GM21367 (cell line): ENCODE measurements around the gene TDP1.

Experiments used
- ATAC-seq: cut with Tn5 transposase; IDR thresholded peaks from one replicate; pipeline ENCODE4 v1.9.1; 2021; ENCODE audit not compliant: unreplicated experiment

TDP1 gene

DNA sequence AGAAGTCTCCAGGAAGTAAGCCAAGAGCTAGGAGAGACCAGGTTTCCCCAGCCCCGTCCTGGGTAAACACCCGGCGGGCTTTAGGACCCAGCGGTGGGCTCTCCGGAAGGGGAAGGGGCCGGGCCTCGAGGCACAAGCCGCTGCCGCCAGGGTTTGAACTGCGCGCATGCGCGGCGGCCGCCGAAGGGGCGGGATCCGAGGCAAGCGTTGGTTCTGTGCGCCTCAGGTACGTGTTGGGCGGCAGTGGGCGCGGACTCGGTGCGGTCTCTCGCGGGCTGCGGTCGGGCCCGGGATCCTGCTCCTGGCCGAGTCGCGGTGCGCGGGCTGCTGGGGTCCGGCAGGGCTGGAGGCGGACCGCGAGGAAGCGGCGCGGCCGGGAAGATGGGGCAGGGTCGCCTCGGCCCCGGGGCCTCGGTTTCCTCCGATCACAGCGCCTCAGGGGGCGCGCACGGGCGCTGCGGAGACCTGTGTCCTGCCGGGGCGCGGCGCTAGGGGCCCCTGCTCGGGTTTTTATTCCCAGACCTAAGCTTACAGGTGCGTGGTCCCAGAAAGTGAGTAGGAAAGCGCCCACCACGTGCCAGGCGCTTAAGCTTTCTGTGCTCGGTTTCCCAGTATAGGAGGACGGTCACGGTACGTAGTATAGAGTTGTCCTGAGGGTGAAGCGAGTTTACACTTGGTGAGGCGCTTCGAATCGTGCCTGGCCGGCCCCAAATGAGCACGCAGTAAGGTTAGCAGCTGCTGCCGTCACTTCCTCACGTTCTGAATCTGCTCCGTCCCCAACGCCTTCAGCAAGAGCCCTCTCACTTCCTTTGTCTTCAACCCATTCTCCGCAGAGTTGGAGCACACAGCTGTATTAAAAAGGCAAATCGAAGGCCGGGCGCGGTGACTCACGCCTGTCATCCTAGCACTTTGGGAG lies at the start of gene TDP1:
Gene TDP1 (plus strand): TSS at position 183 of the 916 bp plus-strand sequence. CDS start 7,188 bp downstream, outside the sequence.
- ATAC-seq: peak; percentile 55

DNA sequence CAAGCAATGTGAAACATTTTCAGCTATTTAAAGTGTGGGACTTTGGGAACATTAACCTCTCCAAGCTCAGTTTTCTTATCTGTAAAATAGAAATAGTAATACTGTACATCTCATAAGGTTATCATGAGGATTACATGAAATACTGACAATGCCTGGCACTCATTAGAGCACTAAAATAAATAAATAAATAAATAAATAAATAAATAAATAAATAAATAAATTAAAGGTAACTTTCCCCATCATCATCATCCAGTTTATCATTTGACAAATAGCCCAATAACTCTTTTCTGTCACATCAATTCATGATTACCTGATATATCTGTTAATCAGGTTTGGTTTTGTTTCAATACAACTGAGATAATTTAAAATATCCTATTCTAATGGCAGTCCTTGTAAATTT lies 49.7 kb upstream of the TDP1 start:
- no peak for ATAC-seq

DNA sequence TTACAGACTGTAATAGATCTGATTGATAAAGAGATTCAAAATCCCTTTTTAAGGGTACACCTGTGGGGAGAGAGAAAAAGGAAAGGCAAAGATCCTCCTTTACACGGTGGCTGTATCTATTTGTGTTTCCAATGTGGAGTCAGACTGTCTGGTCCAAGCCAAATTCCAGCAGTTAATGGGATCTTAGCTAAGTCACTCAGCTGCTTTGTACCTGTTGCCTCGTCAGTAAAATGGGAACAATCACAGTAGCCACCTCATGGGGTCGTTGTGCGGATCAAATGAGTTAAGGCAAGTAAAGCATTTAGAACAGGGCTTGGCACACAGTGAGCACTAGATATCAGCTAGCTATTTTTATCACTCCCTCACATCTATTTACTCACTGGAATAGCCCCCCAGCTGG lies 48.1 kb upstream of the TDP1 start:
- no peak for ATAC-seq

DNA sequence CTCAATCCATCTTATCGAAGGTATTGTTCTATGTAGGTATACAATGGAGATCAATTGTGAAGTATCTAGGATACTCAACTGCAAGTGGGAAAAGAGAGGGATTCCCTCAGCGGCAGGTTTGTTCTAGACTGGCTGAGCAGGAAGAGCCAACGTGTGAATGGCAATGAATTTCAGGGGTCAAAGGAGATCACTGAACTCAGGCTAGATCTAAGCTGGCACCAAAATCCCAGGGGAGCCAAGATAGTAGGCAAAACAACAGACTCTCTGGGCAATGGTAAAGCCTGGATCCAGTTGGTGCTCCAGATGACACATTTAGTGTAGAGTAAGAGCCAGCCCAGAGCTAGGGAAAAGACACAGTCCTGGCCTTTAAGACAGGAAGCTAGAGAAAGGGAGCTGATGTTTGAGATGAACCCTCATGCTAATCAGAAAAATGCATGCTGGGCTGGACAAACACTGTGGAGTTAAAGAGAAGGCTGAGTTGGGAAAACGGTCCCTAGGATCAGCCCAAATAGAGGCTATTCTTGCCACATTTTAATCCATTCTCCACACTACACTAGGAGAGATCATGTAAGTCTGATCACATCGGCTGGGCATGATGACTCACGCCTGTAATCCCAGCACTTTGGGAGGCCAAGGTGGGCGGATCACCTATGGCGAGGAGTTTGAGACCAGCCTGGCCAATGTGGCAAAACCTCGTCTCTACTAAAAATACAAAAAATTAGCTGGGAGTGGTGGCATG lies 46.8 kb upstream of the TDP1 start:
- no peak for ATAC-seq

DNA sequence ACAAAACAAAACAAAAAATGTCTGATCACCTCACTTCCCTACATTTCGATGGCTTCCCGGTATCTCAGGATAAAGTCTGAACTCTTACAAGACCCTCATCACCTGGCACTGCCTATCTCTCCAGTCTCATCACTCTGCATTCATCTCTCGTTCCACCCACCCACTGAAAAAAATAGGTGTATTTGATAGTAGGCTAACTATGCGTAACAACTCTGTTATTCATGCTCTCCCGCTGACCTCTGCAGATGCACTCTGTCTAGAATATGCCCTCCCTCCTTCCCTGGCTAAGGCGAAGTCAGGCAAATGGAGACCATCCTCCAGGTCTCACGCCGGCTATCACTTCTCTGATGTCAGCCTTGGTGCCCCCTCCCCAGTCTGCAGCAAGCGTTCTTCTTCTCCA lies 46.1 kb upstream of the TDP1 start:
- ATAC-seq: no peak

DNA sequence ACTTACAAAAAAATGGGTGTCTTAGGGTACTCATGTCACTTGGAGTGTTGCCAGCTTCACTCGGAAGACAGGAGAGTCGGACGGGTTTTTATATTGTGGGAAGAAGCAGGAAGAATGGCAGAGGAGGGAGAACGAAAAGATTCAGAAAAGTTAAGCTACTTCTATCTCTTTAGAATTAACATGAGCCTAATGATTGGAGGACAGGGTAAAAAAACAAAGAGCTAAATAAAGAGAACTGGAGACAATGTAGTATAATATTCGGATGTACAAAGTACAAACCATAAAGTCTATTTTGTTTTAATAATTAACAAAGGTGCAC lies 45.1 kb upstream of the TDP1 start:
- no peak for ATAC-seq

DNA sequence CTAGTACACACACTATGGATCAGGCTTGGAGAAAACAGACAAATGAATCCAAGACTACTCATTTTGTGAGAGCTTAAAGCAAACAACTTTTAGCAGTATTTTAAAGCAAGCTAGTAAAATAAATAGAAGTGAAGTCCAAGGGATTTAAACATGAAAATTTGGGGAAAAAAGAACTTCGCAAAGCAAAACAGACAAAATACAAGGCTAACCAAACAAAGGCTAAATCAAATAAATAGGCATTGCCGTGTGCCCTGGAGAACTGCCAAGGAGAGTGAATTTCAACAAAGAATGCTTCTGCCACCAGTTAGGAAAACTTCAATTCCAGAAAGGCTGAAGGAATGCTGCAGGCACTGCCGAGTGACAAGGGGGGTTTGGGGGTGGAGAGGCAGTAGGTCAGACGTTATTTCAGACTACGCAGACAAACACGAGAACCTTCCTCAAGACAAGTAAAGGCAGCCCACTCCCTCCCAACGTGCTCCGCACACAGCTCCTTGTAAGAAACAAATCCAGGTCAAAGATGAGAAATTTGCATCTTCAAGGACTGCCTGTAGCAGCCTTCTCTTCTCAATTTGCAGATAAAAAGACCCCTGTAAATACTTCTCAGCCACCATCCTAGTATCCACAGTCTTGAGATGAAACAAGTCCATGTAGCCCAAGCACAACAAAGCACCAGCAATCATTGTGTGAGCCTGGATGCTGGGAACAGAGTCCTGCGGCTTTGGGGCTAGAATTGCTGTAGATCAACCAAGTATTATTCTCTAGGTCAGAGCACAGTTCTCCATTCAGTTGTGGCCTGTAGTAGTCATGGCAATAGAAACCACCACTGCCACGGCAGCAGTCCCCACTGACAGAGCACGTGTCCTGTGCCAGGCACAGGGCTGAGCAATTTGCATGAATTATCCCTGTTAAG lies 44.5 kb upstream of the TDP1 start:
- peak; percentile 49 for ATAC-seq

DNA sequence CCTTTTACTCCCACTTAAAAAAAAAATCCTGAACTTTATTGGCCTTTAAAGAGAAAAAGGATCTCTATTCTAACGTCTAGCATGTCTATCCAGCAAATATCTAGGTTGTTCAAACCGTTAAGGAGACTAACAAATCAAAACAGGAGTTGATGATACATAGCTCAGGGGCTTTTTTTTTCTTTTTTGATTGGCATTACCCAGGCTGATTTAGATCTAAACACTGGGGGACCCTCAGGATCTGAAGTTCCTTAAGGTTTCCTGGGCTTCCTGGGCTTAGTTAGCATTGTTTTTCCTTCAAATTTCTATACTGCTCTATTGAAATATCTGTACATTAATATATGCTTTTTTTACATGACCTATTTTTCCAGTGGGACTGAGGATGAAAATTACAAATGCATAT lies 43.5 kb upstream of the TDP1 start:
- no peak for ATAC-seq

DNA sequence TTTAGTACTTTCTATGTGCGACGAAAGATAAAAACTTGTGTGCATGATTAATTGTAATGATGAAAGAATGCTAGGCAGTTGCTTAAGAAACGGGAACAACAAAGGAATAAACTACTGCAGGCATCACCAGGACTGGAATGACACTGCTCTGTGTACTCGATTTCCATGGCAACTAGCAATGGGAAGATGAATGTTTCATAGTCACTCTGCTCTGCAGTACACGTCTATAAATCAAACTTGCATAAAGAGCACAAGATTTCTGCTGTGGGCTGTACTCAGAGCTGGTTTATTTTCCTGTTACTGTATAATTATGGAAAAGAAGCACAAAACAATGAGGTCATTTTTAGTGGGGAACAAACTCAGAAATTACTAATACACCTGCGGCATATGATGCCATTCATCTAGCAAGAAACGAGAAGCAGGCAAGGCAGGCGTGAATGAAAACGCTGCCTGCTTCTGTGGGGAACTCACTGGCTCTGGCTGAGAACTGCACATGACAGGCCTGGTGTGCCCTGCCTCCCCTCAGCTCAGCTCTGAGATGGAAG lies 43.0 kb upstream of the TDP1 start:
- no peak for ATAC-seq

DNA sequence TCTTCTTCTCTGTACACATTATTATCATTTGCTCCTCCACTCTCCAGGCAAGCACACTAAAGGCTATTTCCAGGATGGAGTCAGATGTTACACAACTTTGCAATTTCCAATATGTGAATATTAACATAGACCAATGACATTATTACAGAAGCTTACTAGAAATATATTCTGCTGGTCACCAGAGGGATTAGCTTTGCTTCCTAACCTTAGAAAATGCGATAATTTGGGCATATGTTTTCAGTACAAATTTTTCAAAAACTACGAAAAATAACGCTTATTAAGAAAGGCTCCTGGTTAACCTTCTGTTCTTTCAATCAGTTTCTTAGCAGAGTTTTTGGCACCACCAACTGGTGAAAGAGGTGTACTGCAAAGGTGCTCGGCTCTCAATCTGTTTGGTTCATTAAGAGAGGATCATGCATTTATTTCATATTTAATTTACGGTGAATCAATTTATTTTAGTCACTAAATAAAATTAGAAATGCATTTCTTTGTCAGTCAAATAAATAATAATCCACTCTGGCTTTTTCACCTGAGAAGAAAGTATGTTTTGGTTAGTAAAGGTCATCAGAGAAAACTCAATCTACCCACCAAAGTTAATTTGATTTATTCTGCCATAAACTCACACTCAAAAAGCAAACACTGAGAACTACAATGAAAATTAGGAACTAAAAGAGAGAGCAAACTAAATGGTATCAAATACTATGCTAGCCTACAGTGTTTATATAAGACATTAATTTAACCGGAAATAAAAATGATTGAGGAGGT lies 40.4 kb upstream of the TDP1 start:
- no peak for ATAC-seq

DNA sequence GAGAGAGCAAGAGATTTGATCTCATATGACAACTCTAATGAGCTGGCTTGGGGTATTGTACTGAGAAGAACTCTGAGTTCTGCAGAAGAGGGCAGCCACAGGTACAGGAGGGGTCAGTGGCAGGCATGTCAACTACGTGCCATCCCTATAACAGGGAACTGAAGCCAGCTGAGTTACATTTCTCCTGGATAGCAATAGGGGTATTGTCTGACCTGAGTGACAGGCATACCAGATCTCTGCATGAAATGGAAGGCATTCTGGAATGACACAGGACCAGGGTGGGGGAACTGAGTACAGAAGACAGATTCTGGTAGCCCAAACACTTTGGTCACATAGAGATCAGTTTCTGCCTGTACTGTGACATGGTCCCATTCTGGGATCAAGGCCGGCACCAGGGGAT lies 37.0 kb upstream of the TDP1 start:
- ATAC-seq: no peak

DNA sequence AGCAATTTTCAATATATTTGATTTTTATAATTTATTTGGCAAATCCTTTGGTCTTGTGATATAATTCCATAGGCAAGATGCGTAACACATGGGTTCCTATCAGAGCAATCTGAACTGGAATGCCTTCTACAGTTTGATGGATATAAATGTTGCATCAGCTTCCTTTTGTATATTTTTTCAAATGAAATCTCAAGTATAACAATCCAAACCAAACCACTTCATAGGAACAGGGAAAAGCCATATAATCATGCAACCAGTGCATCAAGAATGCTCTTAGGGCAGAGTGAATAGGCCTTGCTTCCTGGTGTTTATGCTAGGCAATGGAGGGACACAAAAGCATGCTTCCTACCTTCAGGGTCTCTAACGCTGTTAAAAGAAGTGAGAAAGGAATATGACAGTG lies 35.7 kb upstream of the TDP1 start:
- ATAC-seq: no peak

DNA sequence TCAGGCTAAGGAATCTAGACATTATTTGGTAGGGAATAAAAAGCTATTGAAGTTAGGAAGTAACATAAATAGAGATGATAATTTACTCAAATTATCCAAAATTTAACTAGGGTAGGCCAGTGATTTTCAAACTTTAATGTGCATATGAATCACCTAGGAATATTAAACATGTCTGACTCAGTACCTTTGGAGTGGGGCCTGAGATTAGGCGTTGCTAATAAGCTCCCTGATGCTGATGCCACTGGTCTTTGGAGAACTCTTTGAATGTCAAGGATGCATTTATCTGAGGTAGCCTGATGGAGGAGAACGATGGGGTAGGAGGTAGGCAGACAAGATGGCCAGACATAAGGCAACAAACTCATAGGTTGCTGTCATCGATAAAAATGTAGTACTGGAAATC lies 34.4 kb upstream of the TDP1 start:
- ATAC-seq: no peak

DNA sequence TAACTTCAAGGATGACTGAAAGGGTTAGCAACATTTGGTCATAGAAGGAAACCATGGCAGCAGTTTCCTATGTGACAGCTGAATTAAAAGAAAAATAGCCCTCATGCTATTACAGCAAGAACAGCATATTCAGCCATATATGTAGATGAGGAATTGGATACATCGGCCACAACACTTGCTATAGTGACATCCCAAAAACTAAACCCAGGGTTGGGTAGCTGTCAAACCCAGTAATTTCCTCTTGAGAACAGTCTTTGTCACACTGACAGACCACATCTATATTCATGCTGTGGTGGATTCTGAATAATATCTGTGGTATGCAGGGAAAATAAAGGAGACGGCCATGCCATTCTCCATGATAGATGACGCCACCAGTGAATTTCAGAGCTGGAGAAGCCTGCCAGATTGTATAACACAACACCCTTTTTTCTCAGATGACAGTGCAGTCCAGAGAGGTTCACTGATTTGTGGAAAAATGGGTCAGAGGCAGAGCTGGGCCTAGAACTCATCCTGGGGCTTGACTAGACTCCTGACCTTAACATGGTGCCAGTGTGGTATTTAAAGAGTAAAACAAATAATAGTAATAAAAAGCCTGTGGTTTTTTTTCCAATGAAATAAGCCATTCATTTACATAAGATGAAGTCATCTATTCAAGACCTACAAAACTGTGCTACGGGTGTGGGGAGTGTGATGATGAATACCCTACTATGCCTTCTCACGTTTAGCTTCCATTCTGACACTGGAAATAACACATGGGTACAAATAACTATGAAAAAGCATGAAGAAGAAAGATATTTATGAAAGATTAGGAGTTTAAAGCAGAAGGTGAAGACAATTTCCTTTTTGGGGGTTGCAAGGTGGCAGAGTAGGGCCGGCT lies 33.5 kb upstream of the TDP1 start:
- ATAC-seq: no peak

DNA sequence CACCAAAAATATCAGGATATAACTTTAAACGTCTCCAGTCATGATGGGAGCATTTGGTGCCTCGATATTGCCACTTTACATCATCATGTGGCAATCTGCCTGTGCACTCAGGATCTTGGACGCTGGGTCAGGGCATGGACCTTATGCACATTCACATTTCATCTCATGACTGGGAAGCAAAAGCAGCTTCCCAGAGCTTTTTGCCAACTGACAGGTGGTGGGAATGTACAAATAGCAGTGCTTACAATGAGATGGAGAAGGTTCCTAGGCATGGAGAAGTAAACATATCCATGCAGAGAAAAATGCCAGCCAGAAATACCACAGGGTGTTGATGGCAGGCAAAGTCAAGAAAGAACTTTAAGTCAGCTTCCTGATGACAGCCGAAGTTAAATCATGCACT lies 31.5 kb upstream of the TDP1 start:
- no peak for ATAC-seq

DNA sequence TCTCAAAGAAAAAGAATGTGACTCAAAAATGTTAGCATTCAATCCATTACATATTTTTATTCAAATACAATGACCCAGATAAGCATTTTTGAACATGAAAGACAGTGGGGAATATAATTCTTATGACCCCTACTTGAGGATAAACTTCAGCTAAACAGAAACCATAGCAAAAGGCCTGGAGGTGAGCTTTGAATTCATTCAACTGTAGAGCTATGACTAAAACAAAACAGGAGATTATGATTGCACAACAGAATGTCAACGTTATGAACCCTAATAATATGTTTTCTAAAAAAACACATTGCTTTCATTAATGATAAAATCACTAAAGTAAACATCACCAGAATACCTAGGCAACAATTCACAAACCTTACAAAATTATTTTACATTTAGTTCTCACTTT lies 29.0 kb upstream of the TDP1 start:
- ATAC-seq: no peak

DNA sequence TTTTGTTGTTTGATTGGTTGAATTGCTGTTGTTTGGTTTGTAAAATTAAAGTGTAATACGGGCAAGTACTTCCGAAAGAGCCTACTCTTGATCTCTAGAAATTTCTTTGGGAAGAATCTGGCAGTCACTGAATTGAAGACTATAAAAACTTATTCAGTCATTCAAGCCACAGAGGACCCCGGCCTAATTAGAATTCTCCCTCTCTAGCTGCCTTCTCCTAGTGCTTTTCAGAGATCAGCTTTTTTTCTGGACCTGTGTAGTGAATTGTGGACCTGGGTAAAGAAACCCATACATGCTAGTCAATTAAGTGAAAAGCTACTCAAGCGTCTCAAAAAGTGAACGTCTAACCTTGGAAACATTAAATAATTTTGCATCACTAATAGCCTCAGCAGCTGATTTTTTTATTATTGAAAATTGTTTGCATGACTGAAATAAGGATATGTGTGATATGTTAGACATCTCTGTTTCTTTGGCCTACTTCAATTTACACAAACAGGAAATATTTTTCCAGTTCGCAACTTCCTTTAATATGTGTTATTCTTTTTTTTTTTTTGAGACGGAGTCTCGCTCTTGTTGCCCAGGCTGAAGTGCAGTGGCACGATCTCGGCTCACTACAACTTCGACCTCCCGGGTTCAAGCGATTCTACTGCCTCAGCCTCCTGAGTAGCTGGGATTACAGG lies 28.4 kb upstream of the TDP1 start:
- no peak for ATAC-seq

DNA sequence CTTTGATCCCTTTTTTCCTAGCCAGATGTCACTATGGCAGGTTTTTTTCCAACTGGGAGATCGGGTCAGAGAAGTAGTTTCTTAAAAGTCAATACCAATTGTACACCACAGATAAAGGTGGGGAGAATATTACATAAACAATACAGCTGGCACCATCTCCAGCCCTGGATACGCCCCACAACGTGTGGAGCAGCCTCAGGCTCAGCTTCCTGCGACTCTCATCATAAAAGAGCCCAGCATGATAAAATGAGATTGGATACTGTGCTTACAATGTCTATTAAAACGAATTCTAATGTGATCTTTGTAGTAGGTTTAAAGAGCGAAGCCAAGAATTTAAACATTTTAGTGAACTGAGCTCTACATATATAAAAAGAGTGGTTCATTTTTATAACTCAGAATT lies 22.7 kb upstream of the TDP1 start:
- ATAC-seq: no peak

DNA sequence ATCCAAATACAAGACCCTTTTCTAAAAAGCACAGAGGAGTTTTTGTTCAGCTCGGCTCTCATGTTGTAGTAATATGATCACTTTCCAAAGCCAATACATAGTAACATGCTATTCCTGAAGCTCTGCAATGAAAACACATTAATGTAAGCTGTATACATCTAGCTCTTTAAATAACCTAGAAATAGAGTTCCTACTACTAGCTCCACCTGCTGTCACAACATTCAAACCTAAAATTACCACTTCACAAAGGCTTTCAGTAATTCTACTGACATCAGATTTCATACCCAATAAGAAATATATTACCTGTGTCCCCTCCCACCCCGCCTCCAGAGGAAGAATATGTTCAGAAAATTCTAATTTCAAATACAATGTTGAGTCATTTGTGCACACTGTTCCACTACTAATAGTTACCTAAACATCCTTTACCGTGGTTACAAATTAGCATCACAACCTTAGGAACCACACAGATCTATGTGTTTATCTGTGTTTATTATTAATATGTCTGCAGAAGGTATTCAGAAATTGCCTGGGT lies 19.0 kb upstream of the TDP1 start:
- no peak for ATAC-seq
